Midbrain (tissue), 1 donor: ENCODE results near the gene LSMEM2.
"Not testable (repeated sequence)": the region's sequence is repeated elsewhere in the genome, so short reads cannot be mapped to it uniquely, and the experiment has no call there.

Source experiments
- DNase-seq: peaks from one replicate; lab custom pipeline; 2025; lab: John Stamatoyannopoulos, UW

Gene LSMEM2

DNA sequence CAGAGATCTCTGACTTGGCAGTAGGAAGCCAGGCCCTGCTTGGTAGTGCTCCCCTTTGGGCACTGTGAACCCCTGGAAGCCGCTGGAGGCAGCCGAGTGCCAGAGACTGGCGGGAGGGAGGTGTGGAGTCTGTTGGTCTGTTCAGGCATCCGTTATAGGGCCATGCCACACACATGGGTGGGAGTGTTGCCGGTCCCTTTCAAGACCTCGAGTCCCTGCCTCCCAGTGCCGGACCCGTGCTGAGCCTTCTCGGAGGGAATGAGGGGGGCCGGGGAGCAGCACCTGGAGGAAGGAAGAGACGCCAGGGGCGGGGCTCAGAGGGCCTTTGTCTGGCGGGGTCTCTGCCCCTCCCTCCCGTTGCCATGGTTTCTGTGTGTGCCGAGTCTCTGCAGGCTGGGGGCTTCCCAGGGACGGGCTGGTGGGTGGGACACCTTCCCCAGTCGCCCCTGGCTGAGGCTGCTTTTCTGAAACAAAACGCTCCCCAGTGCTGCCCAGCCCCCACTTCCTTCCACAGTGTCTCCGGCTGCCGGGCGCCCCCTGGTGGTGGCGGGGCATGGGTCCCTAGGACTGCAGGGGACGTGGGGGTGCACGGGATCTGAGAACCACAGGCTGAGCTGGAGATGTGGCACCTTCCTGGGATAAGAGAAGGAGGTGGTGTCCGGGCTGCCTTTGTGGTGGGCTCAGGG is 32.9 kb upstream of the LSMEM2 start:
- peak; percentile 88 for DNase-seq

DNA sequence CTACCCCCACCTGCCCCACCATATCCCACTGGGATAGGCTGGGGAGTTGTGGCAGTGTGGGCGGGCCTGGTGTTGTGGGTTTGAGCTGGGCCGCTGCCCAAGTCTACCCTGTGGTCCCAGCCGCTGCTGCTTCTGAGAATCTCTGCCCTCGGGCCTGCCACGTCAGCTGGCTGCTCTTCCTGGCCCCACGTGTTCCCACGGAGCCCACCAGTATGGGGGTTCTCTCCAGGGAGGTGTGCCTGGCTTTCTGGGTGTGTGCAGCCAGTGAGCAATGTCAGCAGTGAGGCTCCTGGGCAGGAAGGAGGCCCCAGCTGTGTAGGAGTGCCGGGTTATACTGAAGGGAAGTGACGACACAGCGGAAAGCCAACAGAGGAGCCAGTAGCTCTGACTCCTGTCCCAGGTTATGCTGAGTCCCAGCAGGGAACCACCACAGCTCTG is 32.4 kb upstream of the LSMEM2 start:
- no peak for DNase-seq

DNA sequence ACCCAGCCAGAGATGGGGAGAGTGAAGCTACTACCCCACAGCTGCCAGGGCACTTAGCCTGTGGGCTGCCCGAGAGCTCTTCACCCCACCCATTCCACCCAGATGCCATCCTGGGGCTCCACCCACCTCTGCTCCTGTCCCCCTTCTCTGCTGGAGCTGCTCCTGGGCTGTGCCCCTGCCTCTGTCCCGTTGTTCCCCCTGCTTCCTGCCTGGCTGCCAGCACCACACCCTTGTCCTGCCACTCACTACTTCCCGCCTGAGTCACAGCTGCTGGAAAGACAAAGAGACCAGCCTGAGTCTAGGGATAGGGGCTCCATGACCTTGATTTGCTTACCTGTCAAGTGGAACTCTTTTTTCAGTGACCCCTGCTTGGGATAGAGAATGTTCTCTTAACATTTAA is 30.5 kb upstream of the LSMEM2 start:
- no peak for DNase-seq

DNA sequence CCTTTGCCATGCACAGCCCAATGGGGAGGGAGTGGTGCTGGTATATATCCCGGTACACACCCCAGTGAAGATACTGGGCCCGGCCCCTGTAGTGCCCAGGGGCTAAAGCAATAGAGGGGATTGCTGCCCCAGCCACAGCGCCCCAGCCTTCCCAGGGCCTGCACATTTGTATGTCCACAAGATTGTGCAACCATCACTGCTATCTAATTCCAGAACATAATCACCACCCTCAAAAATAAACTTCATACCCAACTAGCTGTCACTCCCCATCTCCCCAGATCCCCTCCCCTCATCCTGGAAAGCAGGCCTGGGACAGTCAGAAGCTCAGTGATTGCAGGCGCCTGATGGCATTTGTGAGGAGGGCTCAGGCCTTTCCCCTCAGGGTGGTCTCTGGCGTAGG is 29.4 kb upstream of the LSMEM2 start:
- no peak for DNase-seq

DNA sequence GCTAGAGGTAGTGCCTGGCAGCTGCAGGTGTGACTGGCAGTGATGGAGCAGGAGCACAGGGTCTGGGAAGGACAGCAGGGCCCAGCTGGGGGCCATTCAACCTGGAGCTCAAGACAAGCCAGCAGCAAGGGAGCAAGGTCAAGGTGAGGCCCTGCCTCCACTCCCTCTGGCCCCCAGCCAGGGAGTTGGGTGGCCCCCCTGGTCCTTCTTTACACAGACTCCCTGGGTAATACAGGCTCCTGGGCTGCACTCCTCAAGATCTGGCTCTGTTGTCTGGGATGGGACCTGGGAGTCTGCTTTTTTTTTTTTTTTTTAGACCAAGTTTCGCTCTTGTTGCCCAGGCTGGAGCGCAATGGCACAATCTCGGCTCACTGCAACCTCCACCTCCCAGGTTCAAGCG is 28.4 kb upstream of the LSMEM2 start:
- DNase-seq = no peak

DNA sequence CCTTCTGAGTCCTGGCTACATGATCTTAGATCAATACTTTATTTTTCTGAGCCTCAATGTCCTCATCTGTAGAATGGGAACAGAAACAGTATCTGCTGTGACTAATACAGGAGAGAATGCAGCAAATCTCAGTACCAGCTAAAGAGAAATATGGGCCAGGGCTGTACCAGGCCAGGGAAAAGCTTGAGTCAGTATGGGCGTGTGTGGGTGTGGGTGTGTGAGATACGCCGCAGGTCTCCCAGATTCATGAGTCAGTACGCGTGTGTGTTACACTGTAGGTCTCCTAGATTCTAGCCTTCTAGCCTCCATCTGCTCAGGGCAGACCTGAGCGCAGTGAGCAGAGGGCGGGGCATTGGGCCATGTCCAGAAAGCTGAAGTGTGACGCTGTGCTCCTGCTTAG is 27.7 kb upstream of the LSMEM2 start:
- no peak for DNase-seq

DNA sequence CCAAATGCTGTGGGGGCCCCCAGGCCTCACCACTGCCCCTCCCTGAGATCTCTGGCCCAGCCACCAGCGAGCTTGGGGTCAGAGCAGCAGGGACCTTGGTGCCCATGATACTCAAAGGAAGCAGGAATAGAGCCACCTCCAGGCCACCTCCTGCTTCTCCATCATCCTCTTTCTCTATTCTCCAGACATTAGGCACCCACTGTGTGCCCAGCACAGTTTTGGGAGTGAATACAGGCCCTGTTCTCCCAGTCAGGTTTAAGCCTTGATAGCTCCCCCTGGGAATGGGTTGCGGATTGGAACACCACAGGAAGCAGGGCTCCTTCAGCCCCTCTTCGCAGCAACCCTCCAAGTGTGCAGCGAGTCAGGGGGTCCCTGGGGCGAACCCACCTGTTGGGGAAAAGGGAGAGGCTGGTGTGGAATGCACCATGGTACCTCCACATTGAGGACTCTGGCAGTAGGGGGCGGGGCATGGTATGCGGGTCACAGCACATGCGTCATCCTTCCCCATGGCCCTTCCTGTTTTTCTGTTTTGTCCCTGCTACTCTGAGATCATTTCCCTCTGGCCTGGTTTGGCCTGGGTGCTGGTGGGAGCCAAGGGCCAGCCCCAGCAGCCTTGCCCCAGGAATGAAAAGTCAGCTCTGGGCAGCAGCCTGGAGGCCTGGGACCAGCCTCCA is 24.2 kb upstream of the LSMEM2 start:
- DNase-seq = no peak

DNA sequence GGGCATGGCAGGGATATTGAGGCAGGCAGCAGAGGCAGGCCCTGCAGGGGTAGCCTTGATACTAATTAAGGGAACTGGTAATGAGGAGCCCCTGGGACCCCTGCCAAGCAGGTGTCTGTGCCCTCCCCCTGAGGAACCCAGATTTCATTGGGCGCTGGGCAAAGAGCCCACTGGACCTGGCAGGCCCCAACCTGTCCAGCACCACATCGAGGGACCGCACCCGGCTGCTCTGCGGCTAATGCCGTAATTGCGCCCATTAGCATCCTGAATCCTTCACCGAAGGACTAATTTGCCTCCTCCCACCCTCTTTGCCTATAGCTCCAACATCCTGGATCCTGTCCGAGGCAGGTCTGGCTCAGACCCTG is 23.7 kb upstream of the LSMEM2 start:
- no peak for DNase-seq

DNA sequence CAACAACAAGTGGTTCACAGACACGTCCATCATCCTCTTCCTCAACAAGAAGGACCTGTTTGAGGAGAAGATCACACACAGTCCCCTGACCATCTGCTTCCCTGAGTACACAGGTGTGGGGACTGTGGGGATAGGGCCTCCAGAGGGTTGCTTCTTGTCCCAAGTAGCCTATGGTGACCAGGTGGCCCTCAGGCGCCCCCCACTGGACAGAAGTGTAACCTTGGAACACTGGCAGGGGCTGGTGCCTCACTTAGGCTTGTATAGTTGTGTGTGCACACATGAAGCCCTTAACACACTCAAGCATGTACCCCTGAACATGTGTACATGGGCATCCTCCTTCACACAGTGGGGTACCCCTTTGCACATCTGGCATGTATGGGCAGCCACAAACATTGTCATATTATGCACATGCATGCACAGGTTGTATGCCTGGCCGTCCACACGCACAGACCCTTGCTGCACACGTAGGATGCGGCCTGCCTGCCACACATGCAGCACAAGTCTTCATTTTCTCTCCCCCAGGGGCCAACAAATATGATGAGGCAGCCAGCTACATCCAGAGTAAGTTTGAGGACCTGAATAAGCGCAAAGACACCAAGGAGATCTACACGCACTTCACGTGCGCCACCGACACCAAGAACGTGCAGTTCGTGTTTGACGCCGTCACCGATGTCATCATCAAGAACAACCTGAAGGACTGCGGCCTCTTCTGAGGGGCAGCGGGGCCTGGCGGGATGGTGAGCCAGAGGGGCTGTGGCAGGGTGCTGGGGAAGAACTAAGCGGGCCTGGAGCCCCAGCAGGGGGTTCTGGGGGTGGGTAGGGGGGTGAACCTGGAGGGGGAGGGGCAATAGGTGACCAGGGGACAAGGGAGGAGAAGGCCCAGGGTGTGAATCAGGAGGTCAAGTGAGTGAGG is 21.7 kb upstream of the LSMEM2 start:
- peak; percentile 39 for DNase-seq

DNA sequence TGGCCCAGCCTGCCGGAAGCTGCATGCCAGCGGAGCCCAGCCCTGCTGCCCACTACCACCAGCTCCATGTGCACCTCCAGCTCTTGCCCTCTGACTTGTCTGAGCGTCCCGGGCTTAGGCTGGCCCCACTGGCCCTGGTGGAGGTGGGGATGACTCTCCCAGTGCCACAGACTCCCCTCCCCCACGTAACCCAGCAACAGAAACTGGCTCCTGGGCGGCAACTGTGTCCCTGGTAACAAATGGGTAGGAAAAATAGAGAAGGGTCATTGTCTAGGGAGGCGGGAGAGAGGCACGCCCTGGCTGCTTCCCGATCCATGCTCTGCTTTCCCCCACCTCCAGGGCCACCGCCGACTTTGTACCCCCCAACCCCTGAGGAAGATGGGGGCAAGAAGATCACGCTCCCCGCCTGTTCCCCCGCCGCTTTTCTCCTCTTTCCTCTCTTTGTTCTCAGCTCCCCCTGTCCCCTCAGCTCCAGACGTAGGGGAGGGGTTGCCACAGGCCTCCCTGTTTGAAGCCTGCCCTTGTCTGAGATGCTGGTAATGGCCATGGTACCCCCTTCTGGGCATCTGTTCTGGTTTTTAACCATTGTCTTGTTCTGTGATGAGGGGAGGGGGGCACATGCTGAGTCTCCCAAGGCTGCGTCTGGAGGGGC is 20.7 kb upstream of the LSMEM2 start:
- DNase-seq = no peak

DNA sequence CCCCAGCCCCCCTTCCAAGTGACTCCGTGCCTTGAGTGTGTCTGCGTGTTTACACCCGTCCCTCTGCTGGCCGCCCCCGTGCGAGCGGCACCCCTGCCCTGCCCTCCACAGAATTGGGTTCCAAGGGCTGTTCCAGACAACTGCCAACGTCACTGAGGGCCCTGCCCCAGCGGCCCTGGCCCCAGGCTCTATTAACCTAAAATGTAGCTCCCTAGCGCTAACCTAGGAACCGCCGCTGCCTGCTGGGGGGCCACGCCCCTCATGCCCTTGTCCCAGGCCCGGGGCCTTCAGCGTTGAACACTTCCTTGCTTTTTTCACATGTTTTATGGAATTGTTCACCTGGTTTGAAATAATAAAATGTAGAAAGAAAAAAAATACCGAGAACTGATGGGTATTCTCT is 19.9 kb upstream of the LSMEM2 start:
- no peak for DNase-seq

DNA sequence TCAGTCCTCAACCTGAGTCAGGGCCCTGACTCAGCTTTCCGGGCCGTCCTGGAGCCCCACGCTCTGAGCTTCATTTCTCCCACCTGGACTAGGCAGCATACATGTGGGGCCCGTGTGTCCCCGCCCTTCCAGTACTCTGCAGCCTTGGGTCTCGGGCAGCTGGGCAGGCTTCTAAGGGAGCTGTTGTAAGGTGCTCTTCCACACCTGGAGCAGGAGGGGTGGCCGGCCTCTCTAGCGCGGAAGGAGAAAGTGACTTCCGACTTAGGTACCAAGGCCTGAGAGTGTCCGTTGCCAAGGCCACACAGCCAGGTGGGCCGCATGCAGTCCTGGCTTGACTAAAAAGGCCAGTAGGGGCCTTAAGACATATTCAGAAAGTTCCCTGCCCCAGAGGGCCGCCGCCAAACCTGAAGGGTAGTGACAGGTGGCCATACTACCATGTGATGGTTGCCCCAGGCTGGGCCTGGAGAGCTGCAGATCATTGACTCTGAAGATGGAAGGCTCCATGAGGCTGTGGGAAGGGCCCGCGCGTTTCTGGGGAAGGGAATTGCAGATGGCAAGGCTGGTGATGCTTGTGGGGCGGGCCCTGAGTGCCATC is 19.4 kb upstream of the LSMEM2 start:
- no peak for DNase-seq

DNA sequence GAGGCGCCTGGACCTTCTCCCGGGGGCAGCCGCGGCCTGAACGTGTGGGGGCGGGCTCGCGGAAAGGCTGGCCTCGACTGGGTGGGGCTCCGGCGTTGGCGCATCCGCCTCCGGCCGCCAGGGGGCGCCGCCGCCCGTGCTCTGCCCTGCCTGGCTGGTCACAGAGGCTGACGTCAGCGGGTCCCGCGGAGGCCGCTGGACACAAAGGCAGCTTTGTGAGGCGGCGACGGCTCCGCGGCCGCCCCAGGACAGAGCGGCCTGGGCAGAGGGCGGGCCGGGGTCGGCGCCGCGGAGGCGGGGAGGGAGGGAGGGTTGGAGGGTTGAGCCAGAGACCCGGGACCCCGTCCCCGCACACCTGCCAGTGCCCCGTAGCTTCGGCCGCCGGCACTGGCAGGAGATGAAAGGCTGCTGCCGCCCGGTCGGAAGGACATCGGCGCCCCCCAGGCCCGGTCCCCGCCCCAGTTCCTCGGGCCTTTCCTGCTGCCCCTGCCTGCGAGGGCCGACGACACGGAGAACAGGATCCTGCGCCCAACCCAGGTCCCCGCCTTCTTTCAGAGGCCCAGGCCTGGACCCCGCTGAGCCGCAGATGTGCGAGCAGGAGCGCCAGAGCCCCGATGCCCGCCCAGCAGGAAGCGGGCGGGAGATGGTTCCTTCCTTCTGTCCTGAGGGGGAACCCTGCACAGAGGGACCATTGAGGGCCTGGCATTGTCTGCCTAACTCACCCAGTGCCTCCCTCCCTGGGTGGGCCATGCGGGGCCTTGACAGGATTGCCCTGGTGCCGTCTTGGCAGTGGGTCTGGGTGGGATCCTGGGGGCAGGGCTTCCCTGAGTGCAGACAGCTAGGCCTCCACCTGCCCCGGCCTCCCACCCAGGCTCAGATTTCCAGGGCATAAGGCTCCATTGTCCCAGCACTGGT is 18.6 kb upstream of the LSMEM2 start:
- peak; percentile 95 for DNase-seq

DNA sequence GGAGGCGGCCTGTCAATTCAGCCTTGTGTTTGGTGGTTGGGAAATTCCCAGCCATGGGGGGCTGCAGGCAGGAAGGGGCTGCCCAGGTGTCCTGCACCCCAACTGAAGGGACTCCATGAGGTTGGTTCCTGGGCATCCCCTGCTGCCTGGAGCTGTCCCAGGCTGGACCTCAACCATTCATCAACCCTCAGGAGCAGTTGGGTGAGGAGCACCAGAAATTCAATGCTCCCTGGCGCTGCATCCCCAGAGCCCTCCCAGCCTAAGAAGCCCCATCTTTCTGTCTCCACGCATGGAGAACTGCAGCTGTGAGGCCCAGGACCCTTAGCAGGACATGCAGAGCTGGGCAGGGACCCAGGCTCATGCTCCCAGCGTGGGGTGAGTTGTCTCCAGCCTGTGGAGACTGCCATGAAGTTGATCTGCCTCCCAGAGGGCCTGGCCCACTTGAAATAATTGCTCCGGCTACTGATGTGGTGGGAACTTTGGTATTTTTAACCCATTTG is 17.9 kb upstream of the LSMEM2 start:
- DNase-seq = peak; percentile 61

DNA sequence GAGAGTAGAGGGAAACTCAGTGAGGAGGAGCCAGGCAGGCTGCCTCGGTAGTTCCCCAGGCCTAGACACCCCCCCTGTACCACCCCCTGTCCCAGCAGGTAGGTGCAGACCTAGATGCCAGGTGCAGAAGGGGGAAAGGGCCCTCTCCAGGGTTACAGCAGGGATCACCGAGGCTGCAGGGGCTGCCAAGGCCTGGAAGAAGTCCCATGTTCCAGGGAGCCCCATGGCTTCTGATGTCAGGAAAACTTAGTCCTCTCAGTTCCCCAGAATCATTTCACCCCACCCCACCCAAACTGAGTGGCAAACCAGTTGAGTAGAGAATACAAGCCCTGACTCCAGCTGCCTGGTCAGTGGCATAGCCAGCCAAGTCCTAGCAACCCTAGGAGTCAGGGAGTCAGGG is 17.4 kb upstream of the LSMEM2 start:
- DNase-seq = peak; percentile 25

DNA sequence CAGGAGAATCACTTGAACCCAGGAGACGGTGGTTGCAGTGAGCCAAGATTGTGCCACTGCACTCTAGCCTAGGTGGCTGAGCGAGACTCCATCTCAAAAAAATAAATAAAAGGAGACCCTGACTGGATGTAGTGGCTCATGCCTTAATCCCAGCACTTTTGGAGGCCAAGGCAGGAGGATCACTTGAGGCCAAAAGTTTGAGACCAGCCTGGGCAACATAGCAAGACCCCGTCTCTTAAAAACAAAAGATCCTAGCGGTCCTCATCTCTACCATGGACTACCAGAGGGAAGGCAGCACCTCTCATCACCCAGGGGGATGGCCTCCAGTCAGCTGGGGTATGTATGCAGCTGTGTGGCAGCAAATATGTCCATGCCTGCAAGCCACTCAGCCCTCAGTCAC is 16.7 kb upstream of the LSMEM2 start:
- DNase-seq = not testable (repeated sequence)

DNA sequence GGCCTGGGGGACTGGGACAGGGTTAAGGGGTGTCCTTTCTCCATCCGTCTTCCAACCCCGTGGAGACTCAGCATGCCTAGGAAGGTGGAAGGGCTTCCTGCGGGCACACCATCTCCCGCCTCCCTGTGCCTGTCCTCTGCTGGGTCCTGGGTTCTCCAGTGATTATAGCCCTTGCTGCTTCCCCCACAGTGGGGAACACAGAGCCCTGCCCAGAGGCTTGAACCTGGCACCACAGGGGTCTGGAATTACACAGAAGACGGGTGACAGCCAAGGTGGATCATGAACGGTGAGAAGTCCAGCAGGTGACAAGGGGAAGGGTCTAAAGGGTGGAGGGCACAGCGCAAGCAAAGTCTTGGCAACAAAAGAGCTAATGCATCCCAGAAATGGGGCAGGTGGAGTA is 16.1 kb upstream of the LSMEM2 start:
- no peak for DNase-seq

DNA sequence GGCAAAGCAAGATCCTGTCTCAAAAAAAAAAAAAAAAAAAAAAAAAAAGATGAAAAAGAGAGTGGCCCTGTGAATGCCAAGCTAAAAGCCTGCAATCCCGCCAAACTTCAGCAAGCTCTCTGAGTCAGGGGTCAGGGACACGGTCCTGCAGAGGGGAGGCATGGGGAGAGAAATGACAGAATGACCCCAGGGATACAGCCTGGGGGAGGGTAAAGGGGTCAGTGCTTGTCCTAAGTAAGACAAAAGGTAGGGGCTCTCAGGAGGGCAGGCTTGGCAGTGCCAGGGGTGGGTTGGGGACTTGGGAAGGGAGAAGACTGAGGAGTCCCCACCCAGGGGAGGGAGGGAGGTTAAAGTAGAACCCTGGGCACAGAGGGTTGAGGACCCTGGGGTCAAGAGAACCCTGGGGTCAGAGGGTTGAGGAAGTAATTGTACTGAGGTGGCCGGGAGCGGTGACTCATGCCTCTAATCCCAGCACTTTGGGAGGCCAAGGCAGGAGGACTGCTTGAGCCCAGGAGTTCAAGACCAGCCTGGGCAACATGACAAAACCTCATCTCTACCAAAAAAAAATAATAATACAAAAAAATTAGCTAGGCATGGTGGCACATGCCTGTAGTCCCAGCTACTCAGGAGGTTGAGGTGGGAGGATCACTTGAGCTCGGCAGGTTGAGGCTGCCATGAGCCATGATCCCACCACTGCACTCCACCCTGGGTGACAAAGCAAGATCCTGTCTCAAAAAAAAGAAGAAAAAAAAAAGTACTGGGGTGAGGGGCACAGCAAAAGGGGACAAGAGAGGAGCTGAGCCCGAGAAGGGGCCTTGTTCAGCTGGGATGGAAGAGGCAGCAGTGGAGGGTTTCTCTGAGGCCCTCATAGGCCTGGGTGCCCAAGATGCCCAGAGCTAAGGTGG is 15.2 kb upstream of the LSMEM2 start:
- DNase-seq = no peak

DNA sequence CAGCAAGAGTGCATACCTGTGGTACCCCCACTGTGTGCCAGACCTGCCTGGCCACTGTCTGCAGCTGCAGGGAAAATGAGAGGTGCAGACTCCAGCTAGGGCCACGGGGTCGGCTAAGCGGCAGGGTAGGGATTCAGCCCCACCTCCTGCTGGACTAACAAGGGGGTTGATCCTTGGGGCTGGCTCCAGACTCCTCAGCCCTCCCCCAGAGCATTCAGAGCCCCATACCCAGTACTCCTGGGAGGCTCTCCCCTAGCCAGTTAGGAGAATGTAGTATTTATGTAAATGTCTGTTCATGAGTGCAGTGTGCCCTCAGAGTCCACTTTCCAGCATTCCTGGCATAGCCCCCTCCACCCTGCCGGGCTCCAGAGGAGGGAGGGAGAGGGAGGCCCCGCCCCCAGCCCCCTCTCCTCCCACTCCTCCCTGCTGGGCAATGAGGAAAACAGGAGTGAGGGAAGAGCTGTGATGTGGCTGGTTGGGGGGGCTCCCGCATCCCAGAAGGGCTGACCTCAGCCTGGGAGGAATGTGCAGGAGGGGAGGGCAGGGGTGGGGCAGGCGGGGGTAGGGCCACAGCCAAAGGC is 14.4 kb upstream of the LSMEM2 start:
- peak; percentile 84 for DNase-seq
